ENCODE data around the gene PDPN.

Gene PDPN

GRCh38 chr1:13570924-13571323 is 12.7 kb upstream of the PDPN start:
- Histone ChIP-seq H3K9me3 (replicated peaks in 1 of 2; ENCODE audit: control insufficient read depth in 2 of 2, insufficient read depth in 1 of 2, low read depth in 1 of 2, low read length in 2 of 2) (no peaks in the 10 kb centered on the region), H3K4me2 (ENCODE audit: insufficient read depth, low read length, poor library complexity, severe bottlenecking) (no peak overlapping the region), H2BK15ac (ENCODE audit: low read length) (no peak overlapping the region), H2BK120ac (ENCODE audit: low read depth, low read length) (no peak overlapping the region), H3K4me3 (ENCODE audit: low read length in 2 of 2) (no peak overlapping the region), H2AFZ (ENCODE audit: low read length) (no peak overlapping the region), H3K36me3 (replicated peaks in 1 of 2; ENCODE audit: control insufficient read depth in 2 of 2, insufficient read depth in 2 of 2, low read length in 2 of 2) (no peaks in the 10 kb centered on the region), H3K23ac (ENCODE audit: low read depth, low read length, poor library complexity) (no peak overlapping the region), H3K4me1 (ENCODE audit: control insufficient read depth in 2 of 2, insufficient read depth in 1 of 2, low read depth in 1 of 2, low read length in 2 of 2) (no peaks in the 10 kb centered on the region), H3K18ac (ENCODE audit: low read length) (no peak overlapping the region), H3K79me1 (ENCODE audit: low read depth, low read length) (no peaks in the 10 kb centered on the region), H3K27ac (replicated peaks; ENCODE audit: low read length) (no peak overlapping the region), H2AK5ac (ENCODE audit: low read depth, low read length) (no peak overlapping the region), H3K4ac (ENCODE audit: low read length) (no peak overlapping the region), H3K9ac (ENCODE audit: low read depth, low read length, poor library complexity) (no peak overlapping the region), H4K8ac (ENCODE audit: low read depth, low read length) (no peak overlapping the region), H3K14ac (ENCODE audit: low read length) (no peak overlapping the region), H2BK12ac (ENCODE audit: low read length) (no peak overlapping the region), H3K27me3 (ENCODE audit: control insufficient read depth in 3 of 3, insufficient read depth in 3 of 3, low read depth in 1 of 3, low read length in 3 of 3) (peaks cover 0 to 4% (median 0%) of the 10 kb centered on the region in 3 experiments), H2BK5ac (ENCODE audit: low read length) (no peak overlapping the region), H4K91ac (ENCODE audit: low read depth, low read length, poor library complexity) (no peak overlapping the region)
- DNase-seq (ENCODE audit: low spot score), result no peak
- no CpG with 5 or more reads among the region's 5 CpGs for WGBS, 2 donors (ENCODE audit: extremely low coverage in 2 of 2, insufficient read length in 2 of 2, insufficient replicate concordance in 1 of 2)

GRCh38 chr1:13573586-13573985 is 10.0 kb upstream of the PDPN start:
- Histone ChIP-seq H3K4ac (ENCODE audit: low read length) (no peak overlapping the region), H2AFZ (ENCODE audit: low read length) (no peak overlapping the region), H4K8ac (ENCODE audit: low read depth, low read length) (no peak overlapping the region), H3K79me1 (ENCODE audit: low read depth, low read length) (no peaks in the 10 kb centered on the region), H2BK15ac (ENCODE audit: low read length) (no peak overlapping the region), H3K36me3 (replicated peaks in 1 of 2; ENCODE audit: control insufficient read depth in 2 of 2, insufficient read depth in 2 of 2, low read length in 2 of 2) (no peaks in the 10 kb centered on the region), H3K9me3 (replicated peaks in 1 of 2; ENCODE audit: control insufficient read depth in 2 of 2, insufficient read depth in 1 of 2, low read depth in 1 of 2, low read length in 2 of 2) (no peaks in the 10 kb centered on the region), H3K23ac (ENCODE audit: low read depth, low read length, poor library complexity) (no peak overlapping the region), H3K18ac (ENCODE audit: low read length) (no peak overlapping the region), H2BK12ac (ENCODE audit: low read length) (no peak overlapping the region), H3K27ac (replicated peaks; ENCODE audit: low read length) (no peak overlapping the region), H3K4me1 (ENCODE audit: control insufficient read depth in 2 of 2, insufficient read depth in 1 of 2, low read depth in 1 of 2, low read length in 2 of 2) (no peaks in the 10 kb centered on the region), H2BK5ac (ENCODE audit: low read length) (no peak overlapping the region), H3K4me3 (ENCODE audit: low read length in 2 of 2) (no peak overlapping the region), H3K4me2 (ENCODE audit: insufficient read depth, low read length, poor library complexity, severe bottlenecking) (no peak overlapping the region), H4K91ac (ENCODE audit: low read depth, low read length, poor library complexity) (no peak overlapping the region), H2AK5ac (ENCODE audit: low read depth, low read length) (no peak overlapping the region), H3K9ac (ENCODE audit: low read depth, low read length, poor library complexity) (no peak overlapping the region), H2BK120ac (ENCODE audit: low read depth, low read length) (no peak overlapping the region), H3K27me3 (ENCODE audit: control insufficient read depth in 3 of 3, insufficient read depth in 3 of 3, low read depth in 1 of 3, low read length in 3 of 3) (peaks cover 0 to under 1% (median 0%) of the 10 kb centered on the region in 3 experiments), H3K14ac (ENCODE audit: low read length) (no peak overlapping the region)
- no peak for DNase-seq (ENCODE audit: low spot score)
- no CpG with 5 or more reads among the region's 4 CpGs for WGBS, 2 donors (ENCODE audit: extremely low coverage in 2 of 2, insufficient read length in 2 of 2, insufficient replicate concordance in 1 of 2)

- H4K8ac ChIP-seq (ENCODE audit: low read depth, low read length), result no peak overlapping the region
- H3K9me3 ChIP-seq (replicated peaks in 1 of 2; ENCODE audit: control insufficient read depth in 2 of 2, insufficient read depth in 1 of 2, low read depth in 1 of 2, low read length in 2 of 2), result no peaks in the 10 kb centered on the region
- no peak overlapping the region for H3K18ac ChIP-seq (ENCODE audit: low read length)
- no peak overlapping the region for H3K4ac ChIP-seq (ENCODE audit: low read length)
- WGBS, 2 donors (ENCODE audit: extremely low coverage in 2 of 2, insufficient read length in 2 of 2, insufficient replicate concordance in 1 of 2), result no CpG with 5 or more reads among the region's 11 CpGs
- no peak for DNase-seq (ENCODE audit: low spot score)
- no peak overlapping the region for H3K14ac ChIP-seq (ENCODE audit: low read length)
- H3K9ac ChIP-seq (ENCODE audit: low read depth, low read length, poor library complexity), result no peak overlapping the region
- no peak overlapping the region for H3K4me3 ChIP-seq (ENCODE audit: low read length in 2 of 2)
- H4K91ac ChIP-seq (ENCODE audit: low read depth, low read length, poor library complexity), result no peak overlapping the region
- no peak overlapping the region for H2AK5ac ChIP-seq (ENCODE audit: low read depth, low read length)
- no peak overlapping the region for H3K4me2 ChIP-seq (ENCODE audit: insufficient read depth, low read length, poor library complexity, severe bottlenecking)
- H2BK5ac ChIP-seq (ENCODE audit: low read length), result no peak overlapping the region
- no peak overlapping the region for H2BK15ac ChIP-seq (ENCODE audit: low read length)
- no peak overlapping the region for H2BK12ac ChIP-seq (ENCODE audit: low read length)
- no peaks in the 10 kb centered on the region for H3K36me3 ChIP-seq (replicated peaks in 1 of 2; ENCODE audit: control insufficient read depth in 2 of 2, insufficient read depth in 2 of 2, low read length in 2 of 2)
- H3K27ac ChIP-seq (replicated peaks; ENCODE audit: low read length), result no peak overlapping the region
- H3K79me1 ChIP-seq (ENCODE audit: low read depth, low read length), result no peaks in the 10 kb centered on the region
- no peak overlapping the region for H3K23ac ChIP-seq (ENCODE audit: low read depth, low read length, poor library complexity)
- no peak overlapping the region for H2AFZ ChIP-seq (ENCODE audit: low read length)
- peaks cover 0 to 5% (median 0%) of the 10 kb centered on the region in 3 experiments for H3K27me3 ChIP-seq (ENCODE audit: control insufficient read depth in 3 of 3, insufficient read depth in 3 of 3, low read depth in 1 of 3, low read length in 3 of 3)
- no peaks in the 10 kb centered on the region for H3K4me1 ChIP-seq (ENCODE audit: control insufficient read depth in 2 of 2, insufficient read depth in 1 of 2, low read depth in 1 of 2, low read length in 2 of 2)
- no peak overlapping the region for H2BK120ac ChIP-seq (ENCODE audit: low read depth, low read length)
Observed at GRCh38 chr1:13576926-13577325, 6.7 kb upstream of the PDPN start.

GRCh38 chr1:13577846-13578245 is 5.8 kb upstream of the PDPN start:
- no peak overlapping the region for H4K91ac ChIP-seq (ENCODE audit: low read depth, low read length, poor library complexity)
- no peak for DNase-seq (ENCODE audit: low spot score)
- no CpG with 5 or more reads among the region's 8 CpGs for WGBS, 2 donors (ENCODE audit: extremely low coverage in 2 of 2, insufficient read length in 2 of 2, insufficient replicate concordance in 1 of 2)

More at GRCh38 chr1:13577846-13578245, 5.8 kb upstream of the PDPN start:
- Histone ChIP-seq H3K4me3 (ENCODE audit: low read length in 2 of 2) (no peak overlapping the region), H2AK5ac (ENCODE audit: low read depth, low read length) (no peak overlapping the region), H3K27ac (replicated peaks; ENCODE audit: low read length) (no peak overlapping the region), H2BK12ac (ENCODE audit: low read length) (no peak overlapping the region), H4K8ac (ENCODE audit: low read depth, low read length) (no peak overlapping the region), H2BK120ac (ENCODE audit: low read depth, low read length) (no peak overlapping the region), H3K4ac (ENCODE audit: low read length) (no peak overlapping the region), H3K23ac (ENCODE audit: low read depth, low read length, poor library complexity) (no peak overlapping the region), H3K27me3 (ENCODE audit: control insufficient read depth in 3 of 3, insufficient read depth in 3 of 3, low read depth in 1 of 3, low read length in 3 of 3) (peaks cover 0 to 5% (median 2%) of the 10 kb centered on the region in 3 experiments), H3K79me1 (ENCODE audit: low read depth, low read length) (no peaks in the 10 kb centered on the region), H2BK15ac (ENCODE audit: low read length) (no peak overlapping the region), H2BK5ac (ENCODE audit: low read length) (no peak overlapping the region), H3K14ac (ENCODE audit: low read length) (no peak overlapping the region), H2AFZ (ENCODE audit: low read length) (no peak overlapping the region), H3K9me3 (replicated peaks in 1 of 2; ENCODE audit: control insufficient read depth in 2 of 2, insufficient read depth in 1 of 2, low read depth in 1 of 2, low read length in 2 of 2) (no peaks in the 10 kb centered on the region), H3K9ac (ENCODE audit: low read depth, low read length, poor library complexity) (no peak overlapping the region), H3K36me3 (replicated peaks in 1 of 2; ENCODE audit: control insufficient read depth in 2 of 2, insufficient read depth in 2 of 2, low read length in 2 of 2) (no peaks in the 10 kb centered on the region), H3K4me1 (ENCODE audit: control insufficient read depth in 2 of 2, insufficient read depth in 1 of 2, low read depth in 1 of 2, low read length in 2 of 2) (peaks cover 3 to 6% of the 10 kb centered on the region in 2 donors), H3K18ac (ENCODE audit: low read length) (no peak overlapping the region), H3K4me2 (ENCODE audit: insufficient read depth, low read length, poor library complexity, severe bottlenecking) (no peak overlapping the region)

Measured in neuronal stem cell (in vitro differentiated cells).